M059J (cell line): ENCODE results near the gene ACAD11. TPM values are rescaled to one million over a fixed set of nuclear protein-coding genes. Genes with fewer than 3 reads are reported as not detected.

Experiments used
- DNase-seq: peaks from one replicate; pipeline ENCODE4 v3.0.0-alpha.2; 2012; ENCODE audit warnings: low read depth
- total RNA-seq: library from RNA; depleted of rRNA; stranded (reverse); fragments of >200 nt; shearing (Covaris generic); gene quantifications from 2 replicates; pipeline ENCODE4 v1.2.3, GENCODE V29; 2014; rRNA removed

Gene ACAD11, protein sequence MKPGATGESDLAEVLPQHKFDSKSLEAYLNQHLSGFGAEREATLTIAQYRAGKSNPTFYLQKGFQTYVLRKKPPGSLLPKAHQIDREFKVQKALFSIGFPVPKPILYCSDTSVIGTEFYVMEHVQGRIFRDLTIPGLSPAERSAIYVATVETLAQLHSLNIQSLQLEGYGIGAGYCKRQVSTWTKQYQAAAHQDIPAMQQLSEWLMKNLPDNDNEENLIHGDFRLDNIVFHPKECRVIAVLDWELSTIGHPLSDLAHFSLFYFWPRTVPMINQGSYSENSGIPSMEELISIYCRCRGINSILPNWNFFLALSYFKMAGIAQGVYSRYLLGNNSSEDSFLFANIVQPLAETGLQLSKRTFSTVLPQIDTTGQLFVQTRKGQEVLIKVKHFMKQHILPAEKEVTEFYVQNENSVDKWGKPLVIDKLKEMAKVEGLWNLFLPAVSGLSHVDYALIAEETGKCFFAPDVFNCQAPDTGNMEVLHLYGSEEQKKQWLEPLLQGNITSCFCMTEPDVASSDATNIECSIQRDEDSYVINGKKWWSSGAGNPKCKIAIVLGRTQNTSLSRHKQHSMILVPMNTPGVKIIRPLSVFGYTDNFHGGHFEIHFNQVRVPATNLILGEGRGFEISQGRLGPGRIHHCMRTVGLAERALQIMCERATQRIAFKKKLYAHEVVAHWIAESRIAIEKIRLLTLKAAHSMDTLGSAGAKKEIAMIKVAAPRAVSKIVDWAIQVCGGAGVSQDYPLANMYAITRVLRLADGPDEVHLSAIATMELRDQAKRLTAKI
- 9.9 and 14.6 TPM in 2 replicates for total RNA-seq

DNA sequence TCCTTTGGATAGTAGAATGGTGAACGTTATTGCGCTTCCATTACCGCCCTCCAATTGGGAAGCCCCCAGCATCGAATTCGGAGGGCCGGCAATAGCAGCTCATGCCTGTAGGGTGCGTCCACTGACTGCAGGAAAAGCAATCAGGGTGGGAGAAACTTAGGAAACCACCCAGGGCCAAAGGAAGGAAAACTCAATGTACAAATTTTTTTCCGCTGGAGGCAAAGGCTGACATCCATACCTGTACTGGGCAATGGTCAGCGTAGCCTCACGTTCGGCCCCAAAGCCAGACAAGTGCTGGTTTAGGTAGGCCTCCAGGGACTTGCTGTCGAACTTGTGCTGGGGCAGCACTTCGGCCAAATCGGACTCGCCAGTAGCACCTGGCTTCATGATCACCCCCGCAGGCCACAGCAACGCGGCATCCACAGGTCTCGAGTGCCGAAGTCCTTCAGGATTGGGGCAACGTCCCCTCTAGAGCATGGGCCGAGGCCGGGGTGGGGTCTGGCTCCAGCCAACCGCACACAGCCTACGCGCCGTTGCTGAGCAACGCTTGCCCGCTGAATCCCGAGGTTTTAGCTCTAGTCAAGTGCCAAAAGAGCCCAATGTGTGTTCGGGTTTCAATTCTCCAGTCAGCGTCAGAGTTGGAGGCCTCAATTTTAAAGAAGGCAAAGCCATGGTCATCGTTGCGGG lies at the start of gene ACAD11:
Gene ACAD11 (minus strand): TSS at position 445 of the 687 bp plus-strand sequence. CDS start 58 bp downstream, at position 387.
- peak; percentile 80 for DNase-seq

DNA sequence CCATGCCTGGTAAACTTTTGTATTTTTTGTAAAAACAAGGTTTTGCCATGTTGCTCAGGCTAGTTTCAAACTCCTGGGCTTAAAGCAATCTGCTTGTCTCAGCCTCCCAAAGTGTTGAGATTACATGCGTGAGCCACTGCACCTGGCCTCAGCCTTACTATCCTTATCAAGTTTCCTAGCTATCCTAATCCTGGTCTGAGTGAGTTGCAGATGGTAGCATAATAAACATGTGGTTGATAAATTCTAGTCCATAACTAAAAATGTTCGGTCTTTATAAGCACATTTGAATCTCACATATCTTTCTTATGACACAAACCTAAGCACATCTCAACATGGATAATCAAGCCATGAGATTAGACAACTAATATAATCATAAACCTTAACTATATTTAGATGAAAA lies 44.1 kb upstream of the ACAD11 start:
- no peak for DNase-seq

DNA sequence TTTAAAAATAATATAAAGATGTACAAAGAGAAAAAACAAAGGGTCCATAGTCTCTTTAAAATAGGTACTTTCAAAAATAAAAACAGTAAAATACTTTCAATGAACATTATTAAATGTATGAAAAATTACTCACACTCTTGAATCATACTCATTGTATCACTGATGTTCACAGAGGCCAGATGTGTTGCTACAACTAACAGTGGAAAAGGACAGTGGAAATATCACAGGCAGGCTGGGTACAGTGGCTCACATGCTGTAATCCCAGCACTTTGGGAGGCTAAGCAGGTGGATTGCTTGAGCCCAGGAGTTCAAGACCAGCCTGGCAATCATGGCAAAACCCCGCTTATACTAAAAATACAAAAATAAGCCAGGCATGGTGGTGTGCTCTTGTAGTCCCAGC lies 35.8 kb upstream of the ACAD11 start:
- DNase-seq, result no peak

DNA sequence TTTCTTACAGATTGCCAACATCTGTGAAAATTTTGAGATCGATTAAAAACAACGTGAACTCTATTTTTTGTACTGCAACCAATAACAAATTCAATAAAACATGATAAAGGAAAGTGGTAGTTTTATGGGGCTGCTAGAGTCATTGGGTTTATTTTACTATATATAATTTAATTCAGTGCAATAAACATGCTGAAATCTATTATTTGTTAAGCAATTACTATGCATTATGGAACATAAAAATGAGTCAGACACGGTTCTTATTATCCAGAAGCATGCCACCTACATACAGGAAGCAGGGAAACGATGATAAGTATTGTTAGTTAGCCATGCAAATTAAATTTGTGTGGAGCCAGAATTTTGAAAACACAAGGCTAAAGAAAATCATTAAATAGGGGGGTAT lies 35.4 kb upstream of the ACAD11 start:
- DNase-seq, result no peak

DNA sequence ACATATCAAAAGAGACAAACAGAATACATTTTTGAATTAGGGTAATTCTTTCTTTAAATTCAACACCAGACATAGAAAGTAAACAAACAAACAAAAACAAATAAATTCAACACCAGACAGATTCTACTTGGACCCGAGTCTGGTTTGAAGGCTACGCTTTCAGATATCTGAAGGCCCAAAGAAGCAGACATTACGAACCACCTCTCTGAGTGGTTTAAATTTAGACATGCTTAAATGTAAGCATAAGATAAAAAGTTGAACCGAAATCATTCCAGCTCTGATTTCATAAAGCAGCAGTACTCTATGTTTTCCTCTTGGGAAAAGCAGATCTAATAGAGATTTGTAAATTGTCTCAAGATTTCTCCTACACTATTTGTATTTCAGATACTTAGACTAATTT lies 30.4 kb upstream of the ACAD11 start:
- DNase-seq, result no peak

DNA sequence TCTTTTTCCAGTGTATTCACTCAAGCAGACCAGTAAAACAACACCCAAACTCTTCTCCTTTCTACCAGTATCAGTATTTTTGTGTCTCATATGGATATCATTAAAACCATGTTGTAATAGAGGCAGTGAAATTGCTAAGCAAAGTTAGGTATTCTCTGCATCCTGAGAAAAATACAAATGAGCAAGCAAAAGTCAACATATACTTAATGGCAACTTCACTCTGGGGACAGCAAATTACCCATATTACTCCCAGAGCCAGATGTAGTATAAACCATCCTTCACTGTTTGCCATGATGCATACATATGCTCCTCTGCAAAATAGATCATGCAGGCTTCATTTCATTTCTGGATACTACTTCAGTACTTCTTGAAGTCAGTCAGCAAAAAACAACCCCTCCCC lies 22.6 kb upstream of the ACAD11 start:
- no peak for DNase-seq

DNA sequence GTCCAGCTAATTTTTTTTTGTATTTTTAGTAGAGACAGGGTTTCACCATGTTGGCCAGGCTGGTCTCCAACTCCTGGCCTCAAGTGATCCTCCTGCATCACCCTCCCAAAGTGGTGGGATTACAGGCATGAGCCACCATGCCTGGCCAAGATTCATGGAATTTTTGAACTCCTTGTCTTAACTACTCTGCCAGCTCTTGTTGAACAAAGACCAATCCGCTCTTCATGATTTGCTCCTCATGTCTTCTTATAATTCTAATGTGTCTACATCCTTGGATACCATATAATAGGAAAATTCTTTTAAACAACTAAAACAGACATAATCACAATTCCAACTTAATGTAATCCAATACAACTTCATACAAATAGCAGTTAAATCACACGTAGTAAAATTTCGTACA lies 21.8 kb upstream of the ACAD11 start:
- DNase-seq, result no peak

DNA sequence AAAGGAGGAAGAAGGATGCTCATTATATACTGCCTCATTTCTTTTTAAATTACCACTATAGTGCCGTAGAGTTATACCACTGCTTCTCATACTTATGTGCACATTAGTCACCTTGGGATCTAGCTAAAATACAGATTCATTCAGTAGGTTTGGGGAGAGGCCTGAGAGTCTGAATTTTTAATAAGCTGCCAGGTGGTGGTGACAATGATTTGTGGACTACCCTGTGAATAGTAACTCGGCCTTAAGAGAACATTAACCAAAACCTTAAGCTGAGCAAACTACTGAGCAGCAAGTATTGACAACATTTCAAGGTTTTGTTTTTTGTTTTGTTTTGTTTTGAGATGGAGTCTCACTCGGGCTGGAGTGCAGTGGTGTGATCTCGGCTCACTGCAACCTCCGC lies 20.3 kb upstream of the ACAD11 start:
- DNase-seq, result no peak

DNA sequence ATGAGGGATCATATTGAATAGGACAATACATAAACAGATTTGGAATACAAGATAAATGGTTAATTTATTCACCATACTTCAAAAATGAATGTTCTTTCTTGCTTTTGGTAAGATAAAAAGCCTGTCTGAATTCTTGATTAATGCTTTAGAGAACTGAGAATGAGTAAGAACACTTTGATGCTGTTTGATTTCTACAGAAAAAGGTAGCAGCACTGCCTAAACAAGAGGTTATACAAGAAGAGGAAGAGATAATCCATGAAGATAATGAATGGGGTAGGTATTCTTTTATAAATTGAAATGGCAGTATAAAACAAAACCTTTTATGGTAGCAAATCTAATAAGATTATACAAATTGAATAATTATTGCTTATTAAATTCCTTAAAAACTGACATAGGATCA lies 15.8 kb upstream of the ACAD11 start:
- no peak for DNase-seq

DNA sequence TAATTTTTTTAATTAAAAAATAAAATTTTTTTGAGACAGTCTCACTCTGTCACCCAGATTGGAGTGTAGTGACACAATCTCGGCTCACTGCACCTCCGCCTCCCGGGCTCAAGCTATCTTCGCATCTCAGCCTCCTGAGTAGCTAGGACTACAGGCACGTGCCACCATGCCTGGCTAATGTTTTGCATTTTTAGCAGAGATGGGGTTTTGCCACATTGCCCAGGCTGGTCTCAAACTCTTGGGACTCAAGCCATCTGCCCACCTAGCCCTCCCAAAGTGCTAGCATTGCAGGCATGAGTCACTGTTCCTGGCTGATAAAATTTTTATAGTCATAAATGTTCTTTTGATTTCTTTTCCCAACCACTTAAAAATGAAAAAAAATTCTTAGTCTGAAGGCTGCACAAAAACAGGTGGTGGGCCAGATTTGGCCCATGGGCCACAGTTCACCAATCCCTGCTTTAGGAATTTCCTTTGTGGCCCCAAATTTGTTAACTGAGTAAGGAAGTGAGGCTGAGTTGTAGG lies 9.7 kb upstream of the ACAD11 start:
- DNase-seq, result peak; percentile 3

DNA sequence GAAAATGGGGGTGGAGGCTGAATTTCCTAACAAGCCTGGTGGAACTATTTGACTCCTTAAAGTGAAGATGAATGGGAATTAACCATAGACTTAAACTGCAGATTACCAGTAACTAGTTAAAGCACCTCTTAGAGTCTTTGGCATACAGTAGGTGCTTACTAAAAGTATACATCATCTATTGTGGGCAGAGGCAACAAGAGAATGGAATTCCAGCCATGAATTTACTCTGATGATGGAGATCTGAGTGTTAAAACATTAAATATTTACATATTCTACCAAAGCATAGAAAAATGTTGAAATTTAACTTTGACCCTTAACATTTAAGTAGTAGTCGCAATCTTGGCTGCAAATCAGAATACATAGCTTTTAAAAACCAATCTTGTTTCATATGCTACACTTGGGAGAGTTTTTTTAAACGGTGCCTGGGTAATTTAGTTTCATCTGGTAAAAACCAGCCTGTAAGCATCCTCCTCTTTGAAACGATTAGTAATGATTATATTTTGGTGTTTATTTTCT lies 5.7 kb upstream of the ACAD11 start:
- no peak for DNase-seq

DNA sequence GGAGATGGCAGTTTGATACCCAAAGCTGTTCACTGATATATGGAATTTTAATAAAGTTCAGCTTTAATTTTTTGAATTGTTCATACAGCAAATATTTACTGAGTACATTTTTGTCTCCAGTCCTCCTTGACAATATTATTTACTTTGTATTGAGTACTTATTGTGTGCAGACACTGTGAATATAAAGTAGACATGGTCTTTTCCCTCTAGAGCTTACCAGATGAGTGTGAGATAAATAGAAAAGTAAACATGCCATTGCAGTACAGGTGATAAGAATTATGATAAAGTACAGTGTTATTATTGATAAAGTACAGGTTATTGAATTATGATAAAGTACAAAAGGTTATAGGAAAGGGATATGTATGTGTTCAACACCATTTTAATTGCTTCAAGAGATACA lies 2.6 kb upstream of the ACAD11 start:
- no peak for DNase-seq

DNA sequence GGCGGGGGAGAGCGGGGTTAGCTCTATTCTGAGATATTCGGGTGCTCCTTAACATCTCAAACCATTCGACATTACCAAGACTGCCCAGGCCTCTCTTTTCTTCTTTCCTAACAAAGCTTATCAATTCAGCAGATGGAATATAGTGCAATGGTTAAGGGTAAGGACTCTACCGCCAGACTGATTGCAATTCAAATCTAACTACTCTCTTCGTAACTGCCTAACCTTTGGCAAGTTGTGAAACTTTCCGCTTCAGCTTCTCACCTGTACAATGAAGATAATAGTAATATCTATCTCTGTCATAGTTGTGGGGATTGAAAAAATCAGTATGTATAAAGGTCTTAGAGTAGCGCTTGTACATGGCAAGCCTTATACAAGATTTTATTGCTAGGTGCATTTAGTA lies 1.5 kb upstream of the ACAD11 start:
- DNase-seq, result peak; percentile 6

DNA sequence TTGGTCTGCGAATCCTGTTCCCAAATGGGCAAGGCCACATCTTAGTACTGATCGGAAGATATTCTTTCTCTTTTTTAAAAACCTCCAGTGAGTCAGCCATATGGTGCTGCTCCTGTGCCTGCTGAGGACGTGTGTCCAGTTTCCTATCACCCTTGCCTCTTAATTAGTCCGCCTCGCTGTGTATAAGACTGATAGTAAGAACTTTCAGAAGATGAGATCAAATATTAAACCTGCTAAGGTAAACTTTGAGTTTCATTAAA lies 1.1 kb upstream of the ACAD11 start:
- peak; percentile 56 for DNase-seq

DNA sequence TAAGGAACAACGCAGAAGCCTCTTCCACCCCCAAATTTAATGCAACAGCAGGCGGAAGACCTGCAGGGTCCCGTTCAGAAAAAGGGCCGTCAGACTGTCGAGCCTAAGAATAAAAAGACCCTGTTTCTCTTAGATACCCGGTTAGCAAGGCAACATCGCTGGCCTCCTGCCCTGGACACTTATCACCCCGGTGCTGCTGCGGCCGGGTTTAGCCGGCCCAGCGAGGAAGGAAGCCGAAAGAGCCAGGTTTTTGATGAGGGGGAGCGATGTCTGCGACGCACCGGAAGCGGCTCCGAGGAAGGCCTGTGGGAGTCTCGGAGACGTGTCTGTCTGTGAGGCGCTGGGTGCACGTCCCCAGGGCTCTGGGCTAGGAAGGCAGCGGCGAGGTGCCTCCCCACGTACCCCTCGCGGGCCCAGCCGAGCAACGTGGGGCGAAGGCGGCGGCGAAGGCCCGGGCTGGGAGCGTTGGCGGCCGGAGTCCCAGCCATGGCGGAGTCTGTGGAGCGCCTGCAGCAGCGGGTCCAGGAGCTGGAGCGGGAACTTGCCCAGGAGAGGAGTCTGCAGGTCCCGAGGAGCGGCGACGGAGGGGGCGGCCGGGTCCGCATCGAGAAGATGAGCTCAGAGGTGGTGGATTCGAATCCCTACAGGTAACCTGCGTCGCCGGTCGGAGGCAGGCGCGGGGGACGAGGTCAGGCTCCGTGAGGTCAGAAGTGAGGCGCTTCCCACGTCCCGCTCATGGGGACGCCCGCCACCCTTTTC lies 622 bp upstream of the ACAD11 start, which contains the start of gene UBA5:
Gene UBA5 (plus strand): TSS at position 278 of the 759 bp plus-strand sequence. CDS start 209 bp downstream, at position 487.
- peak; percentile 78 for DNase-seq

DNA sequence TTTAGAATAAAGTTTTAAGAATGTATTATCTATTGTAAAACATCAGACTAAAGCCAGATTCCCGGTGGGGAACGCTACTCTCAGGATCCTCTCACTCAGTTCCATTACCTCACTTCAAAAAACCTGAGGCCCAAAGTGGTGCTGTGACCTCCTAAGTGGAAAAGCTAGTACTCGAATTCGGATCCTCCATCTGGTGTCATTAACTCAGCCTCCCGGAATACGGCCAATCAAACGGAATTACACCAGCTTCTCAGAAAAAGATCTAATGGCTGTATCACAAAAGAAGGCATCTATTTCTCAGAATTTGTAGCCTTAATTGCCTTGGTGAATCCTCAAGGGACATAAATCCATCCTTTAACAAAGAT lies 627 bp downstream of the ACAD11 start:
- peak; percentile 54 for DNase-seq

DNA sequence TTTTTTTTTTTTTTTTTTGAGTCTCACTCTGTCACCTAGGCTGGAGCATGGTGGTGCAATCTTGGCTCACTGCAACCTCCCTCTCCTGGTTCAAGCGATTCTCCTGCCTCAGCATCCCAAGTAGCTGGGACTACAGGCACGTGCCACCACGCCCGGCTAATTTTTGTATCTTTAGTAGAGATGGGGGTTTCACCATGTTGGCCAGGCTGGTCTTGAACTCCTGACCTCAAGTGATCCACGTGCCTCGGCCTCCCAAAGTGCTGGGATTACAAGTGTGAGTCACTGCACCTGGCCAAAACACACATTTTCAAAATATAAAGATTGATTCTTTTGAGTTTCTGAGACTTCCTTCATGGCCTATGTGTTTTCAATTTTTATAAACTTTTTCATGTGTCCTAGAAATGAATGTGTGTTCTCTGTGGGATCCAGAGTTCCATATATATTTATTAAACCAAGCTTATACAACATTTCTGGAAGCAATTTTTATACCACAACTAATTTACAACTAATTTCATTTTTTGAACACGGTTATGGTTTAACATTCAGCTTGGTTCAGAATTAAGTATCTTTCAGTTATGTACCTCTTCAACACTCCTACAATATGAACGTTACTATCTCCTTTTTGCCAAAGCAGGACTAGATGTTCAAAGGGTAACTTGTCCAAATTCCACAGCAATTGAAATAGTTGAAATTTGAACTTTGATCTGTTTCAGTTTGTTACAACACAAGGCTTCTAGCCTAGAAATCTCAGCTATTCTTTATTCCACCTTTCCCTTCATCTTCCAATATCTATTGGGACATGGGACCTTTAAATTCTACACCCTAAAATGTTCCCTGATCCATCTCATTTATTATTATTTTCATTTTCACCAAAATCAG lies 1.5 kb downstream of the ACAD11 start:
- DNase-seq, result no peak

DNA sequence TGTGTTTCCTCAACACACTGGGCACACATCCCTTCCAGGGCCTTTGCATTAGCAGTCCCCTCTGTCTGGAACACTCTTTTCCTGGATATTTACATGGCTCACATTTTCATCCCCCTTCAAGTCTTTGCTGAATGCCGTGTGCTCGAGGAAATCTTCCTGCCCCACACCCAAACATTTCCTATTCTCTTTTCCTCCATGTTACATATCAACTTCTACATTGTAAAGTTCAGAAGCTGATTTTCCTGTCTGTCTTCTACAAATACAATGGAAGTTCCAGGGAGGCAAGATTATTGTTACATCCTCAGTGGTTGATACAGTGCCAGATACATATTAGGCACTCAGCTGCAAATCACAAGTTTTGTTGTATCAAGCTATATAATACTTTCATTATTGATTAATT lies 4.1 kb downstream of the ACAD11 start:
- DNase-seq, result no peak

DNA sequence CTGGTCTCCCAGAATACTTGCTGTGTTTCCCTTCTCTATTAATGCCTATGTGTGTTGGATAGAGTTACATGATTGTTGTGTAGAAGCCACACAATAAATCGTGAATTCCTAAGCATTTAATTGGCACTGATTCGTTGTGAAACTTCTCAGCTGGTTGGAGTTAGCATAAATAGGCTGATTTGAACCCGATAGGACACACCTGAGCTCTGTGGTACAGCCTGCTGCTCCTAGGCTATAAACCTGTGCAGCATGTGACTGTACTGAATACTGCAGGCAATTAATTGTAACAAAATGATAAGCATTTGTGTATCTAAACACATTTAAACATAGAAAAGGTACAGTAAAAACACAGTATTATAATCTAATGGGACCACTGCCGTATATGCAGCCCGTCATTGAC lies 4.9 kb downstream of the ACAD11 start:
- peak; percentile 7 for DNase-seq

DNA sequence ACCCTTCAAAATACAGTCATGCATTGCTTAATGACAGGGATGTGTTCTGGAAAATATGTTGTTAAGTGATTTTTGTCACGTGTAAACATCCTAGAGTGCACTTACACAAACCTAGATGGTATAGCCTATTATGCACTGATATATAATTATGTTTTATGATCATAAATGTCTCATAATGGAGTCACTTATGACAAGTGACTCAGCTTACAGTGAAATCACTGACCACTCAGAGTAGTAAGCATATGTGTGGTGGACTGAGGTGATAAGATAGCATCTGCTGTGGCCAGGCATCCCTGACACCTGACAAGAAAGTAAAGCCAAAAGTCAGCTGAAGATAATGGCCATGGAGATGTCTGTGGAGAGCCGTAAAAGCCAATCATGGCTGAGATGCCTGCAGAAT lies 5.4 kb downstream of the ACAD11 start:
- DNase-seq, result no peak
